Neural crest cell (in vitro differentiated cells): ENCODE data around the gene SPAG7. TPM values are rescaled to one million over a fixed set of nuclear protein-coding genes. Genes with fewer than 3 reads are reported as not detected.

Experiments
- DNase-seq: peaks from one replicate; pipeline ENCODE4 v3.0.0; 2021; ENCODE audit warnings: low read depth, mixed read lengths, low spot score
- H3K27ac Mint-ChIP-seq: one replicate; pipeline ENCODE4 v1.8.0; 2021; ENCODE audit warnings: mild to moderate bottlenecking, mixed read lengths; ENCODE audit not compliant: unreplicated experiment
- H3K27me3 Mint-ChIP-seq: 2 replicates; pipeline ENCODE4 v1.8.0; 2021; ENCODE audit warnings: low read depth, mild to moderate bottlenecking, mixed read lengths
- H3K36me3 Mint-ChIP-seq: 2 replicates; pipeline ENCODE4 v1.8.0; 2021; ENCODE audit warnings: low read depth, mild to moderate bottlenecking, mixed read lengths
- H3K4me1 Mint-ChIP-seq: 2 replicates; pipeline ENCODE4 v1.8.0; 2021; ENCODE audit warnings: mixed read lengths
- H3K4me3 Mint-ChIP-seq: one replicate; pipeline ENCODE4 v1.8.0; 2021; ENCODE audit warnings: mild to moderate bottlenecking, mixed read lengths
- H3K9me3 Mint-ChIP-seq: 2 replicates; pipeline ENCODE4 v1.8.0; 2021; ENCODE audit warnings: mixed read lengths
- total RNA-seq: library from RNA; stranded (reverse); gene quantifications from 2 replicates; pipeline ENCODE4 v1.2.1, GENCODE V29; 2021
- TF ChIP-seq, protein P1 (sequence below): fragments of 200-600 bp; sonication (generic); conservative IDR thresholded peaks from 2 replicates; pipeline ENCODE4 v1.5.0; 2021; ENCODE audit warnings: antibody characterized with exemption, mild to moderate bottlenecking

SPAG7 gene
- total RNA-seq, 1 donor from 2014 or later: 78.9 TPM

DNA sequence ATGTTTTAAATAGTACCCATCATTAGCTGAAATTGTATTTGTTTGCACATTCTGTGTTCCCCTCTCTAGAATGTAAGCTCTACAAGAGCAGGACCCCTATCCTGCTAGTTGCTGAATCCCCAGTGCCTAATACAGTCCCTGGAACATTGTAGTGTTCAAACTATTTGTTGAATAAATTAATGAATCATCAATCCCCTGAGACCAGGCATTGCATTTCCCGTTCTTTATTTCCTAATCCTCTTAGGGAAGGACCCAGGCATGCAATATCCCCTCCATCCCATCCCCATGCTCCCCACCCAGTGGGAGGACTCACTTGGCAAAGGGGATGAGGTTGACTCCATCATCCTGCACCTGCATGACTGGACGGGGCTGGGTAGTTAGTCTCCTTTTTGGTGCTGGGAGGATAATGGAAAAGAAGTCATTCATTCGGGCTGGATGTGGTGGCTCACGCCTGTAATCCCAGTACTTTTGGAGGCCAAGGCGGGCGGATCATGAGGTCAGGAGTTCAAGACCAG lies 26.5 kb upstream of the SPAG7 start:
- H3K9me3 Mint-ChIP-seq: no peaks in the 10 kb centered on the region
- H3K36me3 Mint-ChIP-seq: no peaks in the 10 kb centered on the region
- peaks cover 7% of the 10 kb centered on the region for H3K27me3 Mint-ChIP-seq
- peaks cover 9% of the 10 kb centered on the region for H3K4me1 Mint-ChIP-seq
- TF ChIP-seq, protein P1, sequence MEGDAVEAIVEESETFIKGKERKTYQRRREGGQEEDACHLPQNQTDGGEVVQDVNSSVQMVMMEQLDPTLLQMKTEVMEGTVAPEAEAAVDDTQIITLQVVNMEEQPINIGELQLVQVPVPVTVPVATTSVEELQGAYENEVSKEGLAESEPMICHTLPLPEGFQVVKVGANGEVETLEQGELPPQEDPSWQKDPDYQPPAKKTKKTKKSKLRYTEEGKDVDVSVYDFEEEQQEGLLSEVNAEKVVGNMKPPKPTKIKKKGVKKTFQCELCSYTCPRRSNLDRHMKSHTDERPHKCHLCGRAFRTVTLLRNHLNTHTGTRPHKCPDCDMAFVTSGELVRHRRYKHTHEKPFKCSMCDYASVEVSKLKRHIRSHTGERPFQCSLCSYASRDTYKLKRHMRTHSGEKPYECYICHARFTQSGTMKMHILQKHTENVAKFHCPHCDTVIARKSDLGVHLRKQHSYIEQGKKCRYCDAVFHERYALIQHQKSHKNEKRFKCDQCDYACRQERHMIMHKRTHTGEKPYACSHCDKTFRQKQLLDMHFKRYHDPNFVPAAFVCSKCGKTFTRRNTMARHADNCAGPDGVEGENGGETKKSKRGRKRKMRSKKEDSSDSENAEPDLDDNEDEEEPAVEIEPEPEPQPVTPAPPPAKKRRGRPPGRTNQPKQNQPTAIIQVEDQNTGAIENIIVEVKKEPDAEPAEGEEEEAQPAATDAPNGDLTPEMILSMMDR: no peak
- DNase-seq: no peak
- H3K4me3 Mint-ChIP-seq: peak overlapping the region; percentile 69
- H3K27ac Mint-ChIP-seq: no peak overlapping the region

- H3K9me3 Mint-ChIP-seq: no peaks in the 10 kb centered on the region
- H3K27me3 Mint-ChIP-seq: no peaks in the 10 kb centered on the region
- peak overlapping the region; percentile 88 for H3K4me3 Mint-ChIP-seq
- TF ChIP-seq, protein P1: no peak
- no peak overlapping the region for H3K27ac Mint-ChIP-seq
- no peak for DNase-seq
- no peaks in the 10 kb centered on the region for H3K36me3 Mint-ChIP-seq
- peaks cover 28% of the 10 kb centered on the region for H3K4me1 Mint-ChIP-seq
Observed at GRCh38 chr17:4987767-4988567, 20.4 kb upstream of the SPAG7 start.

DNA sequence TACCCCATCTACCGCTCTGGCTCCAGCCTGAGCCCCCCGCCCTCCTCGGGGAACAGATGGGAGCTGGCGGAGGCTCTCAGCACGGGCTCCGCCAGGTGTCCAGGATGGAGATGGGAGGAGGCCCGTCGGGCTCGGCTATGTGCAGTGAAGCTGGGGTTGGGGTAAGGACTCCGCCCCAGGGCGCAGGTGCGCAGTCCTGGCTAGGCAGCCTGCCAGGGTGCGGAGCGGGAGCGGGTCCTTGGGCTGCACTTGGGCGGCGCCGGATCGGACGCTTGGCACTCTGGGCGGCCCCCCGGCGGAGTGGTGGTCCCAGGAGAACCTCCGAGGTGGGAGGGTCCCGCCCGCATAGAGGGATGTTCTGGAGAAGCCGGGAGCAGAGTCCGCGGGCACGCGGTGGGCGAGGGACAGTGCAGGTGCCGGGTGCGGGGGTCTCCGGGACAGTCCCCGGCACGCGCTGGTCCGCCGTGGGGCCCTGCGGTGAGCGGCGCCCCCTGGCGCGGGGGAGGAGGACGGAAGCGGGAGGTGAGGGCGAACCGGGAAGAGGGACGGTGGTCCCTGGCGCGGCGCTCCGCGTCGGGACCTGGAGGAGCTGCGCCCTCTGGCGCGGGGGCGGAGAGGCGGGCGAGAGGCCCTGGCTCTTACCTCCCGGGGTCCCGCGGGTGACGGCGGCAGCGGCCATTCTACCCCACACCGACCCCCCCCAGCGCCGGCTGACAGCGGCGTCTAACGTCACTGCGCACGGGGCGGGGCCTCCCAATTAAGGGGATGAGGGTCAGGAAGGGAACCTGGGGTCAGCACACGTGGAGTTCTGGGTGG lies 19.5 kb upstream of the SPAG7 start, which contains the start of gene CAMTA2:
TSS of gene CAMTA2 (minus strand) at position 725 of the 816 bp plus-strand sequence. CDS start 1,453 bp downstream, outside the sequence.
- H3K27me3 Mint-ChIP-seq: no peaks in the 10 kb centered on the region
- H3K27ac Mint-ChIP-seq: no peak within 1 kb of the TSS
- H3K9me3 Mint-ChIP-seq: no peaks in the 10 kb centered on the region
- DNase-seq: peak; percentile 70
- H3K4me3 Mint-ChIP-seq: peak within 1 kb of the TSS; percentile 88
- H3K36me3 Mint-ChIP-seq: no peaks in the 10 kb centered on the region
- peaks cover 28% of the 10 kb centered on the region for H3K4me1 Mint-ChIP-seq
- TF ChIP-seq, protein P1: peak; percentile 82

GRCh38 chr17:4986403-4986802 lies 18.8 kb upstream of the SPAG7 start:
- TF ChIP-seq, protein P1: no peak
- Mint-ChIP-seq H3K4me3 (peak overlapping the region; percentile 88), H3K4me1 (peaks cover 28% of the 10 kb centered on the region), H3K36me3 (no peaks in the 10 kb centered on the region), H3K27me3 (no peaks in the 10 kb centered on the region), H3K27ac (no peak overlapping the region), H3K9me3 (no peaks in the 10 kb centered on the region)
- no peak for DNase-seq

- H3K9me3 Mint-ChIP-seq: no peaks in the 10 kb centered on the region
- H3K36me3 Mint-ChIP-seq: no peaks in the 10 kb centered on the region
- peak overlapping the region; percentile 20 for H3K4me3 Mint-ChIP-seq
- H3K27ac Mint-ChIP-seq: no peak overlapping the region
- H3K4me1 Mint-ChIP-seq: peaks cover 16% of the 10 kb centered on the region
- no peaks in the 10 kb centered on the region for H3K27me3 Mint-ChIP-seq
- TF ChIP-seq, protein P1: no peak
- no peak for DNase-seq
Observed at GRCh38 chr17:4982305-4982704, 14.7 kb upstream of the SPAG7 start.
